Measurements from ENCODE around the gene IKZF5. TPM values are rescaled to one million over a fixed set of nuclear protein-coding genes. Genes with fewer than 3 reads are reported as not detected.

The IKZF5 gene
- polyA plus RNA-seq, 3 donors from 2014 or later: 5.3 to 16.0 (median 12.2) TPM

DNA sequence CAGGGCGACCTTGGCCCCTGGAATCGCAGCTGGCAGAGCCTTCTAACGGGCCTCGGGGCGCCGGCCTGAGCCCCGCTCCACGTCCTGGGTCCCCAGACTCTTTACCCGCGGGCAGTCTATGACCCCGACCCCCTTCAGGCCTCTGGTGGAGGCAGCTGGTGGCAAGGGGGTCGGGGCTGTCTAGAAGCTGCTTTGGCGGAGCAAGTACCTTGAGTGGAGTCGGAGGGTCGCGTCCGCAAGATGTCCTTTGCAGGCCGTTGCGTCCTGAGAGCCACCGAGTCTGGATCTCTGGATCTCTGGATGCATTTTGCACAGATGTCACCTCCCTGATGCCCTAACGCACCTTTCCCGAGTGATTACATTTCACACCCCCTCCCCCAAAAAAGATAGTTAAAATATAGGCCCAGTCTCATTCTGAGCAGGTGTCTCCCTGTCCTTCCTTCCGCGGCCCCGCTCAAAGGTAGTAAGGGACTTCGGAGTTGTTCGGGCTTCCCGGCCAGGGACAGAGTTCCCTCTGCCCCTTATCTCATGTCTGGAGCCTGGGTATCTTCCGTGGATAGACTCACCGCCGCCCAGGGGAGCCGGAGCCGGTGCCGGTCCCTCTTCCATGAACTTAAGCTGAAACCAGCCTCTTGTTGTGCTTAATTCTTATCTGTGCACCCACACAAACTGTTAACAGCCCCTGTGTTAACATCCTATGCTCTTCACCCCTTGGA lies 668 bp upstream of the IKZF5 start:
- peaks cover 4 to 6% (median 6%) of the 10 kb centered on the region in 3 donors for H3K27me3 Mint-ChIP-seq (ENCODE audit: low read depth in 3 of 3)
- DNase-seq: no peak
- peaks cover 49 to 61% of the 10 kb centered on the region in 2 donors for H3K4me1 Mint-ChIP-seq
- peaks cover 7 to 10% (median 7%) of the 10 kb centered on the region in 3 donors for H3K36me3 Mint-ChIP-seq
- H3K4me3 Mint-ChIP-seq: peak overlapping the region; percentile 93 to 99 (median 98)
- no peaks in the 10 kb centered on the region for H3K9me3 Mint-ChIP-seq
- peak overlapping the region; percentile 95 to 100 (median 98) for H3K27ac Mint-ChIP-seq

DNA sequence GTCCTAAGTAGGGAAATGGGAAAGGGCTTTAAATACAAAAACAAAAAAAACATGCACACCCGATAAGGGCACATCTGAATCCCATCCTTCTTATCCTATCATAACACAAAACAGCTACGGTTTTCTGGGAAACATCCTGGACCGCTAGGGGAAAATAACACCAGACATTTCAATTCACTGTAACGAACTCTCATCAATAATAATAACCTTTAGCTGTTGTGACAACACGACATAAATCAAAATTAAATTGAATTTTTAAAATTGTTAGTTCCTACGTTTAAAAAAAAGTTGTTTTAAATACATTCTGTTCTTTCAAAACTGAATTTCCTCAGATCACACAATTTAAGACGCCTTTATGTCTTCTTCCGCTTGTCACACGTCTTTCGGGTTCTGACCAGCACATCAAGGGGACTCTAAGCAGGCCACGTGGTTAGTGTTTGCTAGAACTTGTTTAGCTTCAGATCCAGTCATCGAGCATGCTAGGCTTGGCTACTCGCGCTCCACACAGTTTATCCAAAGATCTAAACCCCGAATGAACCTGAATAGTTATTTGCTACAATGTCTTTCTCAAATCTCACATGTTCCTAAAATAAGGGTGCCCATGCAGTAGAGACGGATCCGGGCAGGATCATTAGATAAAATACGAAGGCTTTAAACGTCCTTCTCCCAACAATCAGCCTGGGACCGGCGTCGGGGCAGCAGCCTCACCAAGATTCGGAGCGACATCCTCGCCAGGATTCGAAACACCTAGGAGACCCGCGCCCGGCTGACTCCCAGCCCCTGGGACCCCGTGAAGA lies 839 bp downstream of the IKZF5 start:
- Mint-ChIP-seq H3K27ac (peak overlapping the region; percentile 95 to 100 (median 98)), H3K9me3 (no peaks in the 10 kb centered on the region), H3K27me3 (ENCODE audit: low read depth in 3 of 3) (peaks cover 4 to 6% (median 6%) of the 10 kb centered on the region in 3 donors), H3K4me1 (peaks cover 49 to 68% of the 10 kb centered on the region in 2 donors), H3K36me3 (peaks cover 3 to 6% (median 3%) of the 10 kb centered on the region in 3 donors), H3K4me3 (peak overlapping the region; percentile 93 to 99 (median 98))
- peak; percentile 47 to 49 (median 48) for DNase-seq

DNA sequence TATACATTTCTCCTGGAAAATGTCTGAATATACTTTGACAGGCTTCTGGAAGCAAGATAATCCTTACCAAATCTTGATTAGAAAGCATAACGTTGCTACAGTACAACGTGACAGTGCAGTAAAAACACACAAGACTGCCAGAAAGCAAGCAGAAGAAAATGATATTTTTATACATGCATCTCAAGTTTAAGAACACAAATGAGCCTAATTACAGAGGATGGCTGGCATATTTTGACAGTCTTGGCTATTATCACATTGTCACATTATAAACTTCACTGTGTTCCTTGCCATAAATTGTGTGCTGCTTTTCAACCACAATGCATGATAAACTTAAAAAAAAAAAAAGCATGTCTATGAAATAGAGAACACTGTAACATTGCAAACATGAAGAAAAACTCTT lies 4.3 kb downstream of the IKZF5 start:
- Mint-ChIP-seq H3K9me3 (no peaks in the 10 kb centered on the region), H3K4me1 (peaks cover 47 to 80% of the 10 kb centered on the region in 2 donors), H3K27ac (no peak overlapping the region), H3K4me3 (no peak overlapping the region), H3K27me3 (ENCODE audit: low read depth in 3 of 3) (peaks cover 1 to 8% (median 3%) of the 10 kb centered on the region in 3 donors), H3K36me3 (no peaks in the 10 kb centered on the region)
- DNase-seq: no peak

DNA sequence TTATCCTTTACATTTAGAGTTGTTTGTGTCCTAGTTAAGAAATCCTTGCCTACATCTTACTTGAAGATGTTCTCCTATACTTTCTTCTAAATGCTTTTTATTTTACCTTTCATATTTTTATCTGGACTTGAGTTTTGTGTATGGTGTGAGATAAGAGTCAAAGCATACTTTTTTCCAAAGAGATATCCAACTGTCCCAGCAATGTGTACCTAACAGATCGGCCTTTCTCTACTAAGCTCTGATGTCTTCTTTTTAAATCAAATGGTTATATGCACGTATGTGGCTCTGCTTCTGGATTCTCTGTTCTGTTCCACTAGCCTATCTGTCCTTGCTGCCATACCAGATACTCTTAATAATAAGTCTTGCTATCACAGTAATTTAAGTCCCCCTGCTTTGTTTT lies 7.2 kb downstream of the IKZF5 start:
- H3K27me3 Mint-ChIP-seq (ENCODE audit: low read depth in 3 of 3): peaks cover 0 to 1% (median 0%) of the 10 kb centered on the region in 3 donors
- H3K36me3 Mint-ChIP-seq: peaks cover 0 to 9% (median 8%) of the 10 kb centered on the region in 3 donors
- no peak overlapping the region for H3K4me3 Mint-ChIP-seq
- H3K9me3 Mint-ChIP-seq: no peaks in the 10 kb centered on the region
- peak overlapping the region in 1 of 6 donors; percentile 20 for H3K27ac Mint-ChIP-seq
- H3K4me1 Mint-ChIP-seq: peaks cover 28 to 63% of the 10 kb centered on the region in 2 donors
- DNase-seq: no peak

DNA sequence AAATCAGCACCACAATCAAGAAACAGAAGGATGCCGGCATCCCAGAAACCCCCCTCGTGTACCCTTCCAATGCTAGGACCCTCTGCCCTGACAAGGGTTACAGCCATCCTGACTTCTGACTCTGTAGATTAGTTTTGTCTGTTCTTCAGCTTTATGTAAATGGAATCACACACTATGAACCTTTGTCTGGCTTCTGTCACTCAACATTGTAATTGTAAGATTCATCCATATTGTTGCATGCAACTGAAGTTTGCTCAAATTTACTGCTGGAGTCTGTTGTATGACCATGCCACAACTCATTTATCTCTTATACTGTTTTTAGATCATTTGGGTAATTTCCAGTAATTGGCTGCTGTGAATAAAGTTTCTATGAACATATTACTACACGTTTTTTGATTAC lies 8.4 kb downstream of the IKZF5 start:
- Mint-ChIP-seq H3K27me3 (ENCODE audit: low read depth in 3 of 3) (peaks cover 0 to 1% (median 0%) of the 10 kb centered on the region in 3 donors), H3K36me3 (peaks cover 0 to 17% (median 12%) of the 10 kb centered on the region in 3 donors), H3K4me3 (no peak overlapping the region), H3K9me3 (no peaks in the 10 kb centered on the region), H3K27ac (peak overlapping the region in 3 of 6 donors; percentile 5 to 51 (median 49)), H3K4me1 (peaks cover 22 to 52% of the 10 kb centered on the region in 2 donors)
- no peak for DNase-seq

DNA sequence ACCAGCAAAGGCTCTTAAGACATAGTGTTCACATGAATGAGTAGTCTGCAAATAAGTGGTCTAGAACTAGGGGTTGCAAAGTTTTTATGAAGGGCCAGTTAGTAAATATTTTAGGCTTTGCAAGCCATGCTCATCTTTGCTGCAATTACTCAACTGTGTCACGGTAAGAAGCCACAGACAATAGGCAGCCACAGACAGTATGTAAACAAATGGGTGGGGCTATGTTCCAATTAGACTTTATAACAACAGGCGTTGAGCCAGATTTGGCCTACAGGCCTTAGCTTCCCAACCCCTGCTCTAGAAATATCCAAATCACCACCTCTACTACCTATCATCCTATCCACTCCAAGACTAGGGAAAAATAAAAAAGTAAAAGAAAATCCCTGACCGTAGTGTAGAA lies 9.2 kb downstream of the IKZF5 start:
- peaks cover 22 to 51% of the 10 kb centered on the region in 2 donors for H3K4me1 Mint-ChIP-seq
- peaks cover 0 to 20% (median 14%) of the 10 kb centered on the region in 3 donors for H3K36me3 Mint-ChIP-seq
- no peak for DNase-seq
- peaks cover 0 to 1% (median 0%) of the 10 kb centered on the region in 3 donors for H3K27me3 Mint-ChIP-seq (ENCODE audit: low read depth in 3 of 3)
- H3K9me3 Mint-ChIP-seq: no peaks in the 10 kb centered on the region
- peak overlapping the region in 1 of 6 donors; percentile 51 for H3K27ac Mint-ChIP-seq
- peak overlapping the region in 1 of 5 donors; percentile 5 for H3K4me3 Mint-ChIP-seq

DNA sequence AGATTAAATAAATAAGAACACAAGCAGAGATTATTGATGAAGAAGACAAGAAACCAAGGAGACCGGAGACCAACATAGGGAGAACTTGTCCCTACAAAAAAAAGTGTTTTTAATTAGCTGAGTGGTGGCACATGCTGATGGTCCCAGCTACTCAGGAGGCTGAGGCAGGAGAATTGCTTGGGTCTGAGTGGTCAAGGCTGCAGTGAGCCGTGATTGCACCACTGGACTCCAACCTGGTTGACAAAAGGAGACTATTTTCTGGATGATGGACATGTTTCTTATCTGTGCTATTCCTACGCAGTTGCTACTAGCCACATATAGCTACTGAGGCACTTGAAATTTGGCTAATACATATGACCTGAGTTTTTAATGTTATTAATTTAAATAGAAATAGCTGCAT lies 9.7 kb downstream of the IKZF5 start:
- Mint-ChIP-seq H3K4me1 (peaks cover 22 to 47% of the 10 kb centered on the region in 2 donors), H3K27ac (no peak overlapping the region), H3K9me3 (no peaks in the 10 kb centered on the region), H3K4me3 (no peak overlapping the region), H3K27me3 (ENCODE audit: low read depth in 3 of 3) (peaks cover 0 to 1% (median 0%) of the 10 kb centered on the region in 3 donors), H3K36me3 (peaks cover 0 to 24% (median 15%) of the 10 kb centered on the region in 3 donors)
- DNase-seq: no peak

DNA sequence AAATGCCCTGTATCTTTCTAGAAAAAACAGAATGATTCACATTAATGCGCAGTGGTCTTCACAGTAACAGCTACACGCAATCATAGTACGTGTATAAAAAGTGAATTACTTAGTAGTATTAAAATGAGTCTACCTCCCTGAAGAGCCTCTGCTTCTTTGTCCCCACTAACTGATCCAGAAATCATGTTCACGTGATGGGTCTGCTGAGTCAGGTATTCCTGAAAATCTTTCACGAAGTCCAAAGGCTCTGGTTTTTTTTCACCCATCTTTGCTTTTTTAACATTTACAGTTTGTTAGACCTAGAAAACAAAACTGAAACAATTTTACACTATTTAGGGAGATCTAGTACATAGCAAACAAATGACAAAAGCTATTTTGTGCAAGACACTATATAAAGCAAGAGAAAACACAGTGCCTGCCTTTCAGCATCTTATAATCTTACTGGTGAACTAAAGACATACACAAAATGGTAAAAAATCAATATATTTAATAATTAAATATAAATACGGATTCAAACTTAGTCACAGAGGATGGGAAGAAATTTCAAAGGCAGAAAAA lies 10.2 kb downstream of the IKZF5 start:
- peaks cover 0 to 26% (median 17%) of the 10 kb centered on the region in 3 donors for H3K36me3 Mint-ChIP-seq
- peak overlapping the region in 1 of 6 donors; percentile 3 for H3K27ac Mint-ChIP-seq
- peaks cover 22 to 42% of the 10 kb centered on the region in 2 donors for H3K4me1 Mint-ChIP-seq
- H3K9me3 Mint-ChIP-seq: no peaks in the 10 kb centered on the region
- no peak for DNase-seq
- H3K27me3 Mint-ChIP-seq (ENCODE audit: low read depth in 3 of 3): peaks cover 0 to 1% (median 0%) of the 10 kb centered on the region in 3 donors
- no peak overlapping the region for H3K4me3 Mint-ChIP-seq

DNA sequence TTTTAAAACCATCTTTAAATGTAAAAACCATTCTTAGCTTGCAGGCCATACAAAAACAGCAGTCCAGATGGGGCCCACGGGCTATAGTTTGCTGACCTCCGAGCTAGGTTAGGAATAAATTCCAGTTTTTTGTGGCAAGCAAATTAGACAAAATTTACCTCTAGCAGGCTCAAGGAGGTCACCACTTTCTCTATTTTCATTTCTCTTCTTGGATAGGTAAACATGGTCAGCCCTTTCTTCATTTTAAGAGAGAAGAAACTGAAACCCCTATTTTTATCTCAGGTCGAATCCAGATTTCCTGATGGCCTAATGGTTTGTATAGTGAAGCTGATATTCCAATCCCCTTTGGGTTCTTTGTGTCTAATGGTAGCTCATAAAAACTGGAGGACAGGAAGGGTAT lies 10.7 kb downstream of the IKZF5 start:
- Mint-ChIP-seq H3K4me1 (peaks cover 22 to 38% of the 10 kb centered on the region in 2 donors), H3K36me3 (peaks cover 0 to 26% (median 17%) of the 10 kb centered on the region in 3 donors), H3K9me3 (no peaks in the 10 kb centered on the region)

DNA sequence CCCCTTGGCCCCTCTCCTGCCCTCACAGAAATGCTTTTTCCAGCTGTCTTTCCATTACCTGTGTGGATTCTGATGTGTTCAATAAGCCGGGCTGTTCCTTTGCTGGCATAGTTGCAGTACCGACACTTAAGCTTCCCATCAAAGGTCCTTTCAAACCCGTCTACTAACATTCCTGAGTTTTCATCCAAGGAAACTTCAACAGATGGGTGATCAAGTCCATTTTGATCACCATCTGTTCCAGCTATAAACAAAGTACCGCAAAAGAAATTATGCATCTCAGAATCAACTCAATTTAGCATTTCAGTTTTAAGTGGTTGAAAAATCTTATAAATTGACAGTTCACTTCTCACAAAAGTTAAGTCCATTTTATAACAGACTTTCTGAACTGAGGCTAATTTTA lies 12.7 kb downstream of the IKZF5 start:
- Mint-ChIP-seq H3K36me3 (peaks cover 0 to 29% (median 17%) of the 10 kb centered on the region in 3 donors), H3K27ac (no peak overlapping the region), H3K9me3 (no peaks in the 10 kb centered on the region), H3K4me1 (peaks cover 17 to 28% of the 10 kb centered on the region in 2 donors), H3K27me3 (ENCODE audit: low read depth in 3 of 3) (no peaks in the 10 kb centered on the region), H3K4me3 (no peak overlapping the region)
- DNase-seq: no peak

More for the DNA sequence above, 10.7 kb downstream of the IKZF5 start:
- H3K27me3 Mint-ChIP-seq (ENCODE audit: low read depth in 3 of 3): peaks cover 0 to 1% (median 0%) of the 10 kb centered on the region in 3 donors
- no peak for DNase-seq
- no peak overlapping the region for H3K4me3 Mint-ChIP-seq
- no peak overlapping the region for H3K27ac Mint-ChIP-seq

DNA sequence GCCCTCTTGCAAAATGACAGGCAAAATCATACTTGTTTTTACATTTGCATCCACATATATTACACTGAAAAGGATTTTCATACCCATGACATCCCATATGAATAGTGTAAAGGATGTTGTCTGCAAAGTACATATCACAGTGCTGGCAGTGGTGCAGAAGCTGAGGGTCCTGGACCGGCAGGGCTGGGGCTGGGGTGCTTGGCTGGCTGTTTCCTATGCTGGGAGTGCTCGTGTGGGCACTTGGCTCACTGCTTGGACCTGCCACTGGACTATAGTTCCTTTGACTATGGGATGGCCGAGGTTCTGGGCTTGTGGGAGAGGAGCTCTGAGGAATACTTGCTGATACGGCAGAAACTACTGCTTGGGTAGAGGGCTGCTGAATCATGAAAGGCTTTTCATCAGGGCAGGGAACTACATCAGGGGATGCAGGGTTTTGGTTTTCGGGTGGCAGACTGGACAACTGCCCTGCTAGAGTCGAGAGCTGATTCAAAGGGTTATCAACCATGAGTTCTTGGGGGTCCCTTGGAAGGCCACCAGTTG lies 14.7 kb downstream of the IKZF5 start:
- Mint-ChIP-seq H3K27me3 (ENCODE audit: low read depth in 3 of 3) (no peaks in the 10 kb centered on the region), H3K36me3 (peaks cover 0 to 32% (median 17%) of the 10 kb centered on the region in 3 donors), H3K4me1 (peaks cover 4 to 7% of the 10 kb centered on the region in 2 donors), H3K4me3 (no peak overlapping the region), H3K27ac (peak overlapping the region in 1 of 6 donors; percentile 44), H3K9me3 (no peaks in the 10 kb centered on the region)
- no peak for DNase-seq

DNA sequence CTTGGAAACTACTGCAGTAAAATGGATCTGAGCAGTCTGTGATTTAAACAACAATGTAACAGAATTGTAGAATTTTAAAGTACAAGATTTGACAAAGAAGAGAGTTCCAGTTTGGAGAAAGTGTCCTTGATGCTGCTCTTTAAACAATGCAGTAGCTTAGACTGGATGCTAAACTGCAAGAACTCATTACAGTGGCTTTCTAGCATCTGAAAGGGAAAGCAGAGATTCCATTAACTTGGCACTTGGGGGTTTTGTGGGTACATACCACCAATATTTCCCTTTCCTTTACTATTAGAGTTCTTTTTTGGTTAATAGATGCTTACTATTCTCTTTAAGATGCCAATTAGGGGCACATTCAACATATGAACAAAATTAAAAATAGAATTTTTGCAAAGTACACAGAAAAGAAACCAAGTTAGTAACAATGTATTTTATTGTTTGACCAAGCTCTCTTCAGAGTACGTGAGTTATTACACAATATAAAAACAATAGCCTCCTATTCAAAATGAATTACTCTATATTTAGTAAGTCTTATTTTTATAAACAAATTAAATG lies 16.5 kb downstream of the IKZF5 start:
- no peak overlapping the region for H3K27ac Mint-ChIP-seq
- H3K4me1 Mint-ChIP-seq: no peaks in the 10 kb centered on the region

DNA sequence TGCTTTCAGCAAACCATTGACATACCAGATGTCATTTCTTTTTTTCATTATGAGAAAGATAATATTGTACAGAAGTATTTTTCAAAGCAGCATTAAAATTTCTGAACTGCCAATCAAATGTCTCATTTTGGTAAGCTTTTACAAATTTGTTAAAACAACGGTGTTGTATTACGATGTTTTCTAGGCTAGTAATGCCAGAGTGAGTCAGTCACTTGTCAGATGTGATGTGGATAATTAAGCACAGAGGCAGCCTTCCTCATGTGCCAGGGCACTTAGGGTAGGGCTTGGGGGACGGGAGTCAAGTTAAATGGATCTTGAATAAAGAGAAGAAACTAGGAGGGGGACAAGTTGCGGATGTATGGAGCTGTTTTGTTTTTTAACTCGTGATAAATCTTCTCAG lies 18.3 kb downstream of the IKZF5 start:
- H3K9me3 Mint-ChIP-seq: no peaks in the 10 kb centered on the region
- DNase-seq: no peak
- H3K4me3 Mint-ChIP-seq: no peak overlapping the region
- no peaks in the 10 kb centered on the region for H3K4me1 Mint-ChIP-seq
- H3K27me3 Mint-ChIP-seq (ENCODE audit: low read depth in 3 of 3): peaks cover 0 to 2% (median 0%) of the 10 kb centered on the region in 3 donors
- peak overlapping the region in 3 of 6 donors; percentile 25 to 72 (median 69) for H3K27ac Mint-ChIP-seq
- peaks cover 5 to 24% (median 6%) of the 10 kb centered on the region in 3 donors for H3K36me3 Mint-ChIP-seq

More for the DNA sequence above, 16.5 kb downstream of the IKZF5 start:
- Mint-ChIP-seq H3K27me3 (ENCODE audit: low read depth in 3 of 3) (no peaks in the 10 kb centered on the region), H3K4me3 (no peak overlapping the region), H3K9me3 (no peaks in the 10 kb centered on the region), H3K36me3 (peaks cover 2 to 26% (median 9%) of the 10 kb centered on the region in 3 donors)
- no peak for DNase-seq

Data from immature natural killer cell (primary cell).